Measurements from ENCODE around the gene MYOT.
"Not testable (repeated sequence)": the region's sequence is repeated elsewhere in the genome, so short reads cannot be mapped to it uniquely, and the experiment has no call there.

The MYOT gene

GRCh38 chr5:137863653-137864052 is 4.0 kb upstream of the MYOT start:
- not testable (repeated sequence) for DNase-seq; H3K4me3 Mint-ChIP-seq; H3K9me3 Mint-ChIP-seq; H3K27ac Mint-ChIP-seq; H3K36me3 Mint-ChIP-seq (ENCODE audit: insufficient read depth); H3K27me3 Mint-ChIP-seq; H3K4me1 Mint-ChIP-seq (ENCODE audit: low read depth in 2 of 2); ATAC-seq (replicated peaks)

GRCh38 chr5:137866541-137867388 is 895 bp upstream of the MYOT start:
- no peaks in the 10 kb centered on the region for H3K36me3 Mint-ChIP-seq (ENCODE audit: insufficient read depth)
- DNase-seq: no peak
- no peak overlapping the region for H3K4me3 Mint-ChIP-seq
- peaks cover 2% of the 10 kb centered on the region in 2 donors for H3K4me1 Mint-ChIP-seq (ENCODE audit: low read depth in 2 of 2)
- H3K27me3 Mint-ChIP-seq: peaks cover 4 to 8% of the 10 kb centered on the region in 2 donors
- no peak for ATAC-seq (replicated peaks)
- no peak overlapping the region for H3K27ac Mint-ChIP-seq
- no peaks in the 10 kb centered on the region for H3K9me3 Mint-ChIP-seq

- H3K9me3 Mint-ChIP-seq: no peaks in the 10 kb centered on the region
- H3K27ac Mint-ChIP-seq: no peak overlapping the region
- ATAC-seq (replicated peaks) (no peak), DNase-seq (no peak)
- no peak overlapping the region for H3K4me3 Mint-ChIP-seq
- no peaks in the 10 kb centered on the region for H3K4me1 Mint-ChIP-seq (ENCODE audit: low read depth in 2 of 2)
- peaks cover 0 to 14% of the 10 kb centered on the region in 2 donors for H3K27me3 Mint-ChIP-seq
- H3K36me3 Mint-ChIP-seq (ENCODE audit: insufficient read depth): no peaks in the 10 kb centered on the region
These were observed 3.1 kb downstream of the MYOT start for GRCh38 chr5:137870647-137871339.

- Mint-ChIP-seq H3K27ac (no peak overlapping the region), H3K4me3 (no peak overlapping the region), H3K36me3 (ENCODE audit: insufficient read depth) (no peaks in the 10 kb centered on the region), H3K9me3 (no peaks in the 10 kb centered on the region), H3K4me1 (ENCODE audit: low read depth in 2 of 2) (no peaks in the 10 kb centered on the region), H3K27me3 (peaks cover 0 to 14% of the 10 kb centered on the region in 2 donors)
- no peak for DNase-seq
- no peak for ATAC-seq (replicated peaks)
These were observed 3.9 kb downstream of the MYOT start for GRCh38 chr5:137871571-137871970.

- no peak overlapping the region for H3K4me3 Mint-ChIP-seq
- H3K9me3 Mint-ChIP-seq: no peaks in the 10 kb centered on the region
- peaks cover 0 to 14% of the 10 kb centered on the region in 2 donors for H3K27me3 Mint-ChIP-seq
- no peaks in the 10 kb centered on the region for H3K4me1 Mint-ChIP-seq (ENCODE audit: low read depth in 2 of 2)
- ATAC-seq (replicated peaks): no peak
- no peak for DNase-seq
- H3K27ac Mint-ChIP-seq: no peak overlapping the region
- H3K36me3 Mint-ChIP-seq (ENCODE audit: insufficient read depth): no peaks in the 10 kb centered on the region
These were observed 4.8 kb downstream of the MYOT start for GRCh38 chr5:137872466-137872865.

GRCh38 chr5:137876101-137876500 is 8.4 kb downstream of the MYOT start:
- Mint-ChIP-seq H3K27ac (no peak overlapping the region), H3K27me3 (peaks cover 0 to 7% of the 10 kb centered on the region in 2 donors), H3K36me3 (ENCODE audit: insufficient read depth) (no peaks in the 10 kb centered on the region), H3K9me3 (no peaks in the 10 kb centered on the region), H3K4me1 (ENCODE audit: low read depth in 2 of 2) (no peaks in the 10 kb centered on the region), H3K4me3 (no peak overlapping the region)
- ATAC-seq (replicated peaks) (no peak), DNase-seq (no peak)

- Mint-ChIP-seq H3K27ac (no peak overlapping the region), H3K4me3 (no peak overlapping the region), H3K9me3 (no peaks in the 10 kb centered on the region), H3K27me3 (no peaks in the 10 kb centered on the region), H3K4me1 (ENCODE audit: low read depth in 2 of 2) (no peaks in the 10 kb centered on the region), H3K36me3 (ENCODE audit: insufficient read depth) (no peaks in the 10 kb centered on the region)
- no peak for DNase-seq
- ATAC-seq (replicated peaks): no peak
These were observed 12.7 kb downstream of the MYOT start for GRCh38 chr5:137880313-137880712.

- no peak overlapping the region for H3K27ac Mint-ChIP-seq
- no peaks in the 10 kb centered on the region for H3K9me3 Mint-ChIP-seq
- DNase-seq (no peak), ATAC-seq (replicated peaks) (no peak)
- H3K27me3 Mint-ChIP-seq: no peaks in the 10 kb centered on the region
- peaks cover 8% of the 10 kb centered on the region for H3K36me3 Mint-ChIP-seq (ENCODE audit: insufficient read depth)
- peaks cover 7 to 17% of the 10 kb centered on the region in 2 donors for H3K4me1 Mint-ChIP-seq (ENCODE audit: low read depth in 2 of 2)
- peak overlapping the region; percentile 78 to 83 for H3K4me3 Mint-ChIP-seq
These were observed 20.2 kb downstream of the MYOT start for GRCh38 chr5:137887831-137888230.

- ATAC-seq (replicated peaks) (no peak), DNase-seq (no peak)
- H3K36me3 Mint-ChIP-seq (ENCODE audit: insufficient read depth): peaks cover 8% of the 10 kb centered on the region
- H3K27me3 Mint-ChIP-seq: peaks cover 4% of the 10 kb centered on the region in 2 donors
- H3K9me3 Mint-ChIP-seq: no peaks in the 10 kb centered on the region
- H3K27ac Mint-ChIP-seq: peak overlapping the region; percentile 89 to 95
- H3K4me3 Mint-ChIP-seq: peak overlapping the region; percentile 78 to 83
- H3K4me1 Mint-ChIP-seq (ENCODE audit: low read depth in 2 of 2): peaks cover 7 to 17% of the 10 kb centered on the region in 2 donors
These were observed 20.8 kb downstream of the MYOT start for GRCh38 chr5:137888466-137888862.

- peak; percentile 98 for ATAC-seq (replicated peaks)
- Mint-ChIP-seq H3K4me3 (peak within 1 kb of the TSS; percentile 78 to 83), H3K4me1 (ENCODE audit: low read depth in 2 of 2) (peaks cover 7 to 17% of the 10 kb centered on the region in 2 donors), H3K9me3 (no peaks in the 10 kb centered on the region), H3K36me3 (ENCODE audit: insufficient read depth) (peaks cover 8% of the 10 kb centered on the region), H3K27ac (peak within 1 kb of the TSS; percentile 89 to 95), H3K27me3 (peaks cover 8 to 9% of the 10 kb centered on the region in 2 donors)
- peak; percentile 63 to 74 (median 67) for DNase-seq
These were observed 21.5 kb downstream of the MYOT start, which contains the start of gene PKD2L2 for GRCh38 chr5:137888863-137889759. Gene PKD2L2, plus strand, starts transcription at chr5:137889457. Its CDS starts 35 bp downstream, at chr5:137889492.

- no peak for ATAC-seq (replicated peaks)
- Mint-ChIP-seq H3K4me3 (no peak overlapping the region), H3K27me3 (peaks cover 8 to 19% of the 10 kb centered on the region in 2 donors), H3K4me1 (ENCODE audit: low read depth in 2 of 2) (peaks cover 7 to 17% of the 10 kb centered on the region in 2 donors), H3K9me3 (no peaks in the 10 kb centered on the region), H3K27ac (no peak overlapping the region), H3K36me3 (ENCODE audit: insufficient read depth) (peaks cover 8% of the 10 kb centered on the region)
- no peak for DNase-seq
These were observed 23.2 kb downstream of the MYOT start for GRCh38 chr5:137890845-137891244.

GRCh38 chr5:137891849-137892248 is 24.2 kb downstream of the MYOT start:
- peaks cover 8 to 19% of the 10 kb centered on the region in 2 donors for H3K27me3 Mint-ChIP-seq
- peak in 1 of 3 experiments; percentile 1 for DNase-seq
- H3K4me1 Mint-ChIP-seq (ENCODE audit: low read depth in 2 of 2): peaks cover 7 to 17% of the 10 kb centered on the region in 2 donors
- H3K4me3 Mint-ChIP-seq: no peak overlapping the region
- peaks cover 8% of the 10 kb centered on the region for H3K36me3 Mint-ChIP-seq (ENCODE audit: insufficient read depth)
- no peaks in the 10 kb centered on the region for H3K9me3 Mint-ChIP-seq
- H3K27ac Mint-ChIP-seq: no peak overlapping the region
- ATAC-seq (replicated peaks): no peak

GRCh38 chr5:137894586-137894985 is 26.9 kb downstream of the MYOT start:
- ATAC-seq (replicated peaks) (no peak), DNase-seq (no peak)
- Mint-ChIP-seq H3K4me3 (no peak overlapping the region), H3K27me3 (peaks cover 8 to 19% of the 10 kb centered on the region in 2 donors), H3K4me1 (ENCODE audit: low read depth in 2 of 2) (peaks cover 1 to 2% of the 10 kb centered on the region in 2 donors), H3K9me3 (no peaks in the 10 kb centered on the region), H3K27ac (peak overlapping the region in 1 of 2 donors; percentile 59), H3K36me3 (ENCODE audit: insufficient read depth) (no peaks in the 10 kb centered on the region)

All from effector memory CD8-positive, alpha-beta T cell (primary cell).